Lower lobe of right lung (tissue), 2 donors: ENCODE measurements around the gene ASCC2. TPM values are rescaled to one million over a fixed set of nuclear protein-coding genes. Genes with fewer than 3 reads are reported as not detected.
"Not testable (repeated sequence)": the region's sequence is repeated elsewhere in the genome, so short reads cannot be mapped to it uniquely, and the experiment has no call there.

Experiments used
- ATAC-seq, 2 donors: fragments of 200-7000 bp; cut with Tn5 transposase; one replicate each; pipeline ENCODE4 v1.9.1; 2020 to 2022; ENCODE audit warnings: mild to moderate bottlenecking in 2 of 2, moderate library complexity in 2 of 2
- DNase-seq: peaks from one replicate; pipeline ENCODE4 v3.0.0-alpha.2; 2020
- H3K27ac ChIP-seq: fragments of 200-600 bp; one replicate; pipeline ENCODE4 v1.8.0; 2022
- H3K27me3 ChIP-seq: fragments of 200-600 bp; one replicate; pipeline ENCODE4 v1.8.0; 2022; ENCODE audit warnings: low read depth
- H3K36me3 ChIP-seq: fragments of 200-600 bp; one replicate; pipeline ENCODE4 v1.8.0; 2022; ENCODE audit warnings: mild to moderate bottlenecking
- H3K4me1 ChIP-seq: fragments of 200-600 bp; one replicate; pipeline ENCODE4 v1.8.0; 2022
- H3K4me3 ChIP-seq: fragments of 200-600 bp; one replicate; pipeline ENCODE4 v1.8.0; 2022; ENCODE audit warnings: mild to moderate bottlenecking
- H3K9me3 ChIP-seq: fragments of 200-600 bp; one replicate; pipeline ENCODE4 v1.8.0; 2022
- CTCF ChIP-seq: fragments of 200-600 bp; IDR thresholded peaks from one replicate; pipeline ENCODE4 v1.8.0; 2022; ENCODE audit warnings: antibody characterized with exemption, mild to moderate bottlenecking
- intact Hi-C: fragments of 100-400 bp; cut with DNase I; formaldehyde crosslinking; loops from one replicate; pipeline ENCODE4 v1.11.0; 2022
- total RNA-seq: library from RNA; stranded (reverse); fragmentation: NEBNext Ultra II Directional; extraction: Animal tissue kit (Norgen Biotek cat#: 25700); gene quantifications from one replicate; pipeline ENCODE4 v1.2.1, GENCODE V29; 2021
- donor health status: DM: no; HTN: yes; CAD: no; lungs with severe emphysema.

The ASCC2 gene
- total RNA-seq, 1 donor from 2014 or later = 65.4 TPM

- TF ChIP-seq CTCF = no peak
- no peak for DNase-seq
- H3K9me3 ChIP-seq = no peaks in the 10 kb centered on the region
- no peaks in the 10 kb centered on the region for H3K36me3 ChIP-seq
- H3K27me3 ChIP-seq = no peaks in the 10 kb centered on the region
- no peak overlapping the region for H3K27ac ChIP-seq
- no peaks in the 10 kb centered on the region for H3K4me1 ChIP-seq
- intact Hi-C loops = no loop called here
- no peak for ATAC-seq
- H3K4me3 ChIP-seq = no peak overlapping the region
Measured at GRCh38 chr22:29867260-29867659, 29.2 kb upstream of the ASCC2 start.

GRCh38 chr22:29865572-29865971 lies 27.5 kb upstream of the ASCC2 start:
- H3K27me3 ChIP-seq, H3K4me1 ChIP-seq, ATAC-seq, H3K9me3 ChIP-seq, H3K4me3 ChIP-seq, DNase-seq, H3K36me3 ChIP-seq, intact Hi-C loops, H3K27ac ChIP-seq: not testable (repeated sequence)

GRCh38 chr22:29861672-29862297 lies 23.7 kb upstream of the ASCC2 start:
- ATAC-seq (no peak), DNase-seq (no peak)
- no peaks in the 10 kb centered on the region for H3K4me1 ChIP-seq
- no peak overlapping the region for H3K4me3 ChIP-seq
- no peaks in the 10 kb centered on the region for H3K36me3 ChIP-seq
- no peaks in the 10 kb centered on the region for H3K9me3 ChIP-seq
- TF ChIP-seq CTCF = no peak
- intact Hi-C loops = no loop called here
- no peak overlapping the region for H3K27ac ChIP-seq
- H3K27me3 ChIP-seq = no peaks in the 10 kb centered on the region

- intact Hi-C loops = no loop called here
- H3K9me3 ChIP-seq = no peaks in the 10 kb centered on the region
- no peaks in the 10 kb centered on the region for H3K27me3 ChIP-seq
- DNase-seq (no peak), ATAC-seq (no peak)
- TF ChIP-seq CTCF = no peak
- H3K4me1 ChIP-seq = no peaks in the 10 kb centered on the region
- H3K4me3 ChIP-seq = no peak overlapping the region
- no peaks in the 10 kb centered on the region for H3K36me3 ChIP-seq
- no peak overlapping the region for H3K27ac ChIP-seq
Measured at GRCh38 chr22:29860006-29860766, 22.1 kb upstream of the ASCC2 start.

- H3K4me1 ChIP-seq, H3K27me3 ChIP-seq, intact Hi-C loops, H3K4me3 ChIP-seq, ATAC-seq, H3K36me3 ChIP-seq, DNase-seq, H3K27ac ChIP-seq, H3K9me3 ChIP-seq: not testable (repeated sequence)
Measured at GRCh38 chr22:29859030-29859429, 21.0 kb upstream of the ASCC2 start.

- H3K9me3 ChIP-seq = no peaks in the 10 kb centered on the region
- no peaks in the 10 kb centered on the region for H3K4me1 ChIP-seq
- intact Hi-C loops = no loop called here
- ATAC-seq (no peak), DNase-seq (no peak)
- TF ChIP-seq CTCF = no peak
- H3K36me3 ChIP-seq = no peaks in the 10 kb centered on the region
- no peaks in the 10 kb centered on the region for H3K27me3 ChIP-seq
- no peak overlapping the region for H3K27ac ChIP-seq
- H3K4me3 ChIP-seq = no peak overlapping the region
Measured at GRCh38 chr22:29856496-29856895, 18.4 kb upstream of the ASCC2 start.
